ENCODE data around the gene MYO10. TPM values are rescaled to one million over a fixed set of nuclear protein-coding genes. Genes with fewer than 3 reads are reported as not detected.

MYO10 gene
- total RNA-seq, 2 experiments from 2014 or later: not detected

- Mint-ChIP-seq H3K4me3 (no peak overlapping the region), H3K27ac (no peak overlapping the region), H3K9me3 (no peaks in the 10 kb centered on the region), H3K27me3 (peaks cover 75% of the 10 kb centered on the region), H3K36me3 (ENCODE audit: low read depth) (no peaks in the 10 kb centered on the region), H3K4me1 (ENCODE audit: low read depth) (peaks cover 30% of the 10 kb centered on the region)
- ATAC-seq (ENCODE audit: poor library complexity): no peak
- no peak for DNase-seq
- Histone ChIP-seq H3K4me1 (ENCODE audit: insufficient read depth, low read length) (peaks cover 19% of the 10 kb centered on the region), H3K27me3 (ENCODE audit: control insufficient read depth in 1 of 2, insufficient read depth in 2 of 2, low read length in 2 of 2) (peaks cover 34 to 50% of the 10 kb centered on the region in 2 experiments), H3K9me3 (ENCODE audit: control insufficient read depth in 1 of 2, insufficient read depth in 1 of 2, low read length in 2 of 2) (peaks cover 0 to 23% of the 10 kb centered on the region in 2 experiments), H3K4me3 (ENCODE audit: low read length) (no peak overlapping the region), H3K36me3 (ENCODE audit: insufficient read depth, low read length) (no peaks in the 10 kb centered on the region), H3K27ac (ENCODE audit: low read depth in 1 of 2, low read length in 2 of 2) (no peak overlapping the region)
- CTCF ChIA-PET: no interaction called here
- TF ChIP-seq, protein P1, sequence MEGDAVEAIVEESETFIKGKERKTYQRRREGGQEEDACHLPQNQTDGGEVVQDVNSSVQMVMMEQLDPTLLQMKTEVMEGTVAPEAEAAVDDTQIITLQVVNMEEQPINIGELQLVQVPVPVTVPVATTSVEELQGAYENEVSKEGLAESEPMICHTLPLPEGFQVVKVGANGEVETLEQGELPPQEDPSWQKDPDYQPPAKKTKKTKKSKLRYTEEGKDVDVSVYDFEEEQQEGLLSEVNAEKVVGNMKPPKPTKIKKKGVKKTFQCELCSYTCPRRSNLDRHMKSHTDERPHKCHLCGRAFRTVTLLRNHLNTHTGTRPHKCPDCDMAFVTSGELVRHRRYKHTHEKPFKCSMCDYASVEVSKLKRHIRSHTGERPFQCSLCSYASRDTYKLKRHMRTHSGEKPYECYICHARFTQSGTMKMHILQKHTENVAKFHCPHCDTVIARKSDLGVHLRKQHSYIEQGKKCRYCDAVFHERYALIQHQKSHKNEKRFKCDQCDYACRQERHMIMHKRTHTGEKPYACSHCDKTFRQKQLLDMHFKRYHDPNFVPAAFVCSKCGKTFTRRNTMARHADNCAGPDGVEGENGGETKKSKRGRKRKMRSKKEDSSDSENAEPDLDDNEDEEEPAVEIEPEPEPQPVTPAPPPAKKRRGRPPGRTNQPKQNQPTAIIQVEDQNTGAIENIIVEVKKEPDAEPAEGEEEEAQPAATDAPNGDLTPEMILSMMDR (IDR thresholded peaks at IDR 0.05): no peak
- intact Hi-C loops (cut with DNase I, micrococcal nuclease): no loop called here
- POLR2A ChIA-PET: no interaction called here
These were observed 3.7 kb downstream of the MYO10 start for GRCh38 chr5:16932401-16932800.

- H3K4me1 Mint-ChIP-seq (ENCODE audit: low read depth): peaks cover 21% of the 10 kb centered on the region
- Histone ChIP-seq H3K4me3 (ENCODE audit: low read length) (no peak overlapping the region), H3K36me3 (ENCODE audit: insufficient read depth, low read length) (no peaks in the 10 kb centered on the region), H3K9me3 (ENCODE audit: control insufficient read depth in 1 of 2, insufficient read depth in 1 of 2, low read length in 2 of 2) (peaks cover 0 to 22% of the 10 kb centered on the region in 2 experiments), H3K27ac (ENCODE audit: low read depth in 1 of 2, low read length in 2 of 2) (no peak overlapping the region), H3K4me1 (ENCODE audit: insufficient read depth, low read length) (peaks cover 14% of the 10 kb centered on the region), H3K27me3 (ENCODE audit: control insufficient read depth in 1 of 2, insufficient read depth in 2 of 2, low read length in 2 of 2) (peaks cover 26 to 42% of the 10 kb centered on the region in 2 experiments)
- ATAC-seq (ENCODE audit: poor library complexity) (no peak), DNase-seq (no peak)
- ChIA-PET CTCF (no interaction called here), POLR2A (no interaction called here)
- H3K9me3 Mint-ChIP-seq: no peaks in the 10 kb centered on the region
- no peak overlapping the region for H3K27ac Mint-ChIP-seq
- H3K36me3 Mint-ChIP-seq (ENCODE audit: low read depth): no peaks in the 10 kb centered on the region
- peaks cover 67% of the 10 kb centered on the region for H3K27me3 Mint-ChIP-seq
- intact Hi-C loops (cut with DNase I, micrococcal nuclease): no loop called here
- TF ChIP-seq, protein P1 (IDR thresholded peaks at IDR 0.05): no peak
- no peak overlapping the region for H3K4me3 Mint-ChIP-seq
These were observed 4.6 kb downstream of the MYO10 start for GRCh38 chr5:16931334-16932110.

DNA sequence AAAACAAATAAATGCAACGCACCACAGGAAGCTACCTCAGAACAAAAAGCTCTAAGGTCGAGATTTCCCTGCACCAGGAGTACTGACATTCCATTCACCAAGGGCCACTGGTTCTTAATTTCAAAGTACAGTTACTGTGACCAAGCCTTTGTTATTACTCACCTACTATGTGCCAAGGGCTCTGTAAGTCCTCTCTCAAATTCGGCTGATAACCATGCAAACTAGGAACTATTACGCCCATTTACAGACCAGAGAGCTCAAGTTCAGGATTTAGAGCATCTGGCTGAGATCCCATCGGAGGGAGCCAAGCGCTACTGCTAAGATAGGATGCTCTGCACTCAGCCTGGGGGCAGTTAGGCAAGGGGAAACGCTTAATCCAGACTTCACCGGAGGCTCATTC lies 5.6 kb downstream of the MYO10 start:
- TF ChIP-seq, protein P1 (IDR thresholded peaks at IDR 0.05): no peak
- Mint-ChIP-seq H3K9me3 (no peaks in the 10 kb centered on the region), H3K27ac (no peak overlapping the region), H3K4me1 (ENCODE audit: low read depth) (peaks cover 16% of the 10 kb centered on the region), H3K36me3 (ENCODE audit: low read depth) (no peaks in the 10 kb centered on the region), H3K27me3 (peaks cover 64% of the 10 kb centered on the region), H3K4me3 (no peak overlapping the region)
- Histone ChIP-seq H3K27me3 (ENCODE audit: control insufficient read depth in 1 of 2, insufficient read depth in 2 of 2, low read length in 2 of 2) (peaks cover 19 to 36% of the 10 kb centered on the region in 2 experiments), H3K4me3 (ENCODE audit: low read length) (no peak overlapping the region), H3K27ac (ENCODE audit: low read depth in 1 of 2, low read length in 2 of 2) (no peak overlapping the region), H3K9me3 (ENCODE audit: control insufficient read depth in 1 of 2, insufficient read depth in 1 of 2, low read length in 2 of 2) (peaks cover 0 to 14% of the 10 kb centered on the region in 2 experiments), H3K4me1 (ENCODE audit: insufficient read depth, low read length) (peaks cover 6% of the 10 kb centered on the region), H3K36me3 (ENCODE audit: insufficient read depth, low read length) (no peaks in the 10 kb centered on the region)
- intact Hi-C loops (cut with DNase I, micrococcal nuclease): no loop called here
- ChIA-PET POLR2A (no interaction called here), CTCF (no interaction called here)
- DNase-seq (no peak), ATAC-seq (ENCODE audit: poor library complexity) (no peak)

Measured in CD4-positive, alpha-beta T cell (primary cell).